Suppressor macrophage treated with lipopolysaccharide for 1 hour (primary cell): ENCODE data around the gene BRD4.
"Not testable (repeated sequence)": the region's sequence is repeated elsewhere in the genome, so short reads cannot be mapped to it uniquely, and the experiment has no call there.

ENCODE experiments used
- DNase-seq, 3 donors: peaks; one replicate each; pipeline ENCODE4 v3.0.0-alpha.2; 2020 to 2022

Gene BRD4

GRCh38 chr19:15358918-15359317 is 26.6 kb upstream of the BRD4 start:
- no peak for DNase-seq

GRCh38 chr19:15357906-15358305 is 25.6 kb upstream of the BRD4 start:
- DNase-seq = no peak

DNA sequence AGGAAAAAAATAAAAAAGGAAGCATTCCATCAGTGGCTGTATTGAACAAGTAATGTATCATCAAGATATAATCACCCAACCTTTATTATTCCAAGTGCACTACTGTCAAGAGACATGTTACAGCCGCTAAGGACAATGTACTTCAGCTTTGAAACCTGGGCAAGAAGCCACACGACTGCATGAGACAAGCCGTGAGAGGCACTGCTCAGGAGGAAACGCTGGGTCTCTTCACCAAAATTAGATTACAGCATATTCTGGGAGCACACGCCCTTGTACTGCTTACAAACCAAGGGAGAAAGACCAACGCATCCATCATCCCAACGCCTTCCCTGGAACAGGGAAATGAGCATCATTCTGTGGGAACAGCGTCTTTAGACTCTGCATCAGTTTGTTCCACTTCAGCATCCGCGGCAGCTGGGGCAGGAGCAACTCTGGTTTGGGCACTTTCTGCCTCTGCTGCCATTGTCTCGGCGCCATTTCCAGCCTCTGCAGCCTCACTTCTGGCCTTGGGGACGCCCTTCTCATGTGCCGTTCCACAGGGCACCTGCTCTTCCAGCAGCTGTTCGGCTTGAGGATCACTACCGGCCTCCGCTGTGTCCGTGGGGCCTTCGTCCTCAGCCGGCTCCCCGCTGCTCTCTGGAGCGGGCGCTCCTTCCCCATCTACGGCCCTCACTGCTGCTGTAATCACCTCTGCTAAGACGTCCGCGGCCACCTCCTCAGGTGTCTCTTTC is 22.4 kb upstream of the BRD4 start:
- no peak for DNase-seq

DNA sequence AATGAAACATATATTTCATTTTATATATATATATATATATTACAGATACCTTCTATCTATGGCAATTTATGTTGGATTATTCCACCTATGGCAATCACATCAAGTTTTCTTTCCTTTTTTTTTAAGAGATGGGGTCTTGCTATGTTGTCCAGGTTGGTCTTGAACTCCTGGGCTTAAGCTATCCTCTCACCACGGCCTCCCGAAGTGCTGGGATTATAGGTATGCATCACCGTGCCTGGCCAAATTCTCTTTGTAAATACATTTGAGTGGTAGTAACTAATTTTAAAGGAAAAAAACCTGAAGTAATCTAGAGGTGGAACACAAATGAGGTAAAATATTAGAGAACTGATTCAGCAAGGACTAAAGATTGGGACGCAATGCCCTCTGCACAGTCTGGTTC is 21.6 kb upstream of the BRD4 start:
- no peak for DNase-seq

GRCh38 chr19:15352535-15352934 is 20.2 kb upstream of the BRD4 start:
- not testable (repeated sequence) for DNase-seq

GRCh38 chr19:15341328-15341727 is 9.0 kb upstream of the BRD4 start:
- not testable (repeated sequence) for DNase-seq

- no peak for DNase-seq
These were observed 7.7 kb upstream of the BRD4 start for GRCh38 chr19:15340086-15340485.

- DNase-seq = no peak
These were observed 4.9 kb upstream of the BRD4 start for GRCh38 chr19:15337202-15337601.

- not testable (repeated sequence) for DNase-seq
These were observed 3.7 kb upstream of the BRD4 start for GRCh38 chr19:15335992-15336391.

GRCh38 chr19:15331419-15332310 is 674 bp downstream of the BRD4 start:
- peak; percentile 77 to 91 (median 85) for DNase-seq

DNA sequence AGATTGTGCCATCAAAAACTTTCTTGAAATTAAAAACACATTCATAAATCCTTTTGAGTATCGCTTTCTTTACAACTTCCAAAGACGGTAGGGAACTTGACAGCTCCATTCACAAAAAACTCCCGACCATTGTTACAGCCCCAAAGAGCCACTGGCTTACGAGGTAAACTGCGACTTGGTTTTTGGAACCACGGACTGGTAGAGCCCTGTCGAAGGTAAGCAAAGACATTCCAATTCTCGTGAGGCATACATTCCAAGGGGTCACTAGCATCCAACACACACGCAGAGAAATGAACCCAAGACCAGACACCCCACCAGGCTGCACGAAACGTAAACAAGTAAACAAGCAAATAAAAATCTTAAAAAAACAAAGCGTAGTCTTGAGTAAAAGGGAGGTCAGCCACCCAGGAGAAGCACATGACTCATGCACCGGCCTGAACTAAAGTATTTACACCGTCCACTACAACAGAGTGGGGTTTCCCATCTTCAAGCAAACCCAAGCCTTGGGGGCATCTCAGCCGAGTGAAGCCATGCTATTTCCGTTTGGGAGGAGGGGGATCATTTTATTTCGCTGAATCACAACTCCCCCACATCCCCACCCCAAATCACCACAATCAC is 1.4 kb downstream of the BRD4 start:
- peak; percentile 68 to 71 (median 68) for DNase-seq

- DNase-seq = no peak
These were observed 4.0 kb downstream of the BRD4 start for GRCh38 chr19:15328312-15328711.

GRCh38 chr19:15324791-15325519 is 7.4 kb downstream of the BRD4 start:
- no peak for DNase-seq

DNA sequence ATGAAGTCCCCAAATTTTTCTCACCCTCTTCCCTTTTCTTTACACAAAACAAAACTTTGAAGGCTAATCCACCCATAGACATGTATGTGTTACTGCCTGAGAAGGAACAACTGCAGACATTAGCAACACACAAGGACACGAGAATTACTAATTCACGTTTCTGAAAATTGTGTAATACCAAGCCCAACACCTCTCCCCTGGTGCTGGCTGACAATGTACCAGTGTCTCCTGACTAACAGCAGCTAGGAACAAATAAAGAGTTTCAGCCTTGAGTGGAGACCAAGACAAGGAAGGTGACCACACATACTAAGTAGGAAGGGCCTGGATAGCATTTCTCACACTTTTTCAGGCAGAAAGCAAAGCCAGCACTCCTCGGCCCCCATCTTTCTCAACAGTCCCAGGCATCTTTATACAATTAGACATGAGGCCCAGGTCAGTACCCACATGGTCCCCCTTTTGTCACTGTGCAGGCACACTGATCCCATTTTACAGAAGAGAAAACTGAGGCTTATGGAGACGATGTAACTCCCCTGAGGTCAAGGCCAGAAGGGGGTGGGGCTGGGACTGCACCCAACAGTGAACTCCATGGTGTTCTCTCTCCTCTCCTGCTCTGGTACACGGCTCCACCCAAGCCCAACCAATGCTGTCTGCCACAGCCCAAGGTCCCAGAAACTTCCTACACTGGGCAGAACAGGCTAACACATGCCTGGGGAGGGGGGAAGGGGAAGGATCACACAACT is 8.7 kb downstream of the BRD4 start:
- DNase-seq = peak; percentile 31 to 81 (median 59)

DNA sequence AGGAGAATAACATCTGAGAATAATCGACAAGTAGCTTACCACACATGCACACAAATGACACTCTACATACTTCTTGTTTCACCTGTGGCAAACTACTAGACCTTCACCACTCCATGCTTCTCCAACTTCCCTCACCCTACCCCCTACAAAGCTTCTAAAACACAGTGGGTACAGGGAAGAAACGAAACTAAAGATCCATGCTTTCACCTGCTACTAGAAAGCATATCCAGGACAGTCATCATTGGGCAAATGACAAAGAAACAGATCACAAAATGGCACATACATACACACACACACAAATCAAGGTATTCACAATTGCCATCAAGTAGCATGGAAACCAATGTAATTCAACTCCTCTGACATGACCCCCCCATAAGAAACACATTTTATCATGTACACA is 10.6 kb downstream of the BRD4 start:
- DNase-seq = no peak

DNA sequence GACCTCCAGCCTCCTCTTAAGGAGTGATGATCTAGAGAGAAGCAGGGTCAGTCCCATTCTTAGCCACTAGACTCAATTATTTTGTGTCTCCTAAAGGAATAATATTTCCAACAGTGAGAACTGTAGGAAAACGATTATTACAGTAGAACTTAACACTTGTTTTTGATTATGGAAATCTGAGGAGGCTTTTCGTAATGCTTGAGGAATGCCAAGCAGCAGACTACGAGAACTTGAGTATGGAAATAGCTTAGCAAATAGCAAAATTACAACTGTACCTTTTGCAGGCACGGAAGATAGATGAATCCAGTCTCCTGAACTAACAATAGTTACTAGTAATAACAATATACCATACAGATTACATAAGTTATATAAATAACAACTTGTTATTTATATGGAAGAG is 12.2 kb downstream of the BRD4 start:
- no peak for DNase-seq

DNA sequence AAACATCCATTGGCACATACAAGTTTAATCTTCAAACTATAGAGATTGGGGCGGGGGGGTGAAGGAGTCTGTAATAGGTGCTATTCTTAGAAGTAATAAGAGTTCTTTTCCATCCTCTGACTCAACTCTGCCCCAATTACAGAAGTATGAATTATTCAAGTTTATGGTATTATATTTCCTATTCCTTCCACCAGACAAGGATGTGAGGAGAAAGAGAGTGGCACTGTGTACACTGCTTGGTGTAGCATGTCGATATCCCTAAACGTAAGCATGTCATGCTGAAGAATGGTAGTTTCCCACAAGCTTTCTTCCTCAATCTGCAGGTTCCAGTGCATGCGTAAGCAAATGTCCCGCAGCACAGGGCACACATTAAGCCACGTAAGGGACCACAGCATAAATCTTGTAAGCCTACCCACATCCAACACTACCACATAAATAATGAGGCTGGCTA is 14.1 kb downstream of the BRD4 start:
- peak; percentile 84 to 92 (median 87) for DNase-seq

GRCh38 chr19:15317392-15318071 is 14.8 kb downstream of the BRD4 start:
- DNase-seq = no peak

DNA sequence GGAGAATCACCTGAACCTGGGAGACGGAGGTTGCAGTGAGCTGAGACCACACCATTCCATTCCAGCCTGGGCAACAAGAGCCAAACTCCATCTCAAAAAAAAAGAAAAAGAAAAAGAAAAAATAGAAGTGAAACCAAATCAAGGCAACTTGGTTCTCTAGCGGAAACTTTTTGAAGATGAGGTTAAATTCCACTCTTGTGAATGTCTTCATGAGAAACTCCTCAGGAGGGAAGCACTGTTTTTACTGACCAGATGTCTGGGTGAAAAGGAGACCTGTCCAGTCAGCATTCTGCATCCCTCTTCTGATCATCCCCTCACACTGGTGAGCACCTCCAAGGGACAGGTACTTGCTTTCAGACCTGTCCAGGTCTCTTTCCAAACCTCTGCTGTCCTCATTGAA is 15.8 kb downstream of the BRD4 start:
- DNase-seq = peak; percentile 62 to 85 (median 80)

DNA sequence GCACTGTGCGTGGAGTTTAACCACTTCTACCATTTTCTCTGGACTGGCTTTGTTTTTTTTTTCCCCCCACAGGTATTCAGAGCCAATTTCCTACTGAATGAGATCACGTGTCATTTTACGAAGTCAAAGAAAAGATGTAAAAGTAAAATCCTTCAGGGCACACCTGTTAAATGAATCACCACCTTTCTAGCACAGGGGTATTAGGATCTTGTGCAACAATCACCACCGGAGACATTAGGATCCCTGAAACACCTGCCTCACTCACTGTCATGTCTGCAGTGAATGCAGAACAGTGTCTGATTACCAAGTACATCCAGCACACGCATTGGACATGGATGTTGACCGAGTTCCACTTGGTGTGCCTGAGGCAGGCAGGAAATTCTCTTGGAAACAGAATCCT is 17.2 kb downstream of the BRD4 start:
- no peak for DNase-seq

DNA sequence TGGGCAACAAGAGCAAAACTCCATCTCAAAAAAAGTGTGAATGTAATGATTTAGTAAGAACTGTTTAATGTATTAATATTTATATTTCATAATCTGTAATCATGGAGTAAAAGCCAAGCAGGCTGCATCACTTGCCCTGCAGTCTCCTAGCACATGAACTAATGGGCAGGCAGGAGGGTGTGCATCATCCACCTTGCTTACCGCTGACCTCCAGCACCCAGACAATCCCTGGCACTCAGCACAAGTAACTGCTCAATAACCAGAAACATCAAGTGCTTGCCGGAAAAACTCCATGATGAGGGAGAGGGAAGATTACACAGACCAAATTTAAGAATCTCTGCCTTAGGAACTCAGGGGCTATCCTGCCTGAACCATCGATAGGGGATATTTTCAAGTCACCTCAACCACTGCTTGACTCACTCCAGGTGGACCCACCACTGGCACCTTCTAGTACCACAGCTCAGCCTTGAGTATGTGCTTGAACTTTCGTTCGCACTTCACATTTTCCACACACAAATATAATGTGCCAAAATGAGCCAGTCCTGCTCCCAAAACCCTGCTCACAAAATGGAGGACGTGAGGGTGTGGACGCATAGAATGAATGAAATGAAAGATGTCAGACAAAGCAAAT is 18.6 kb downstream of the BRD4 start:
- no peak for DNase-seq
